ENCODE measurements around the gene FBXL20.

DNA sequence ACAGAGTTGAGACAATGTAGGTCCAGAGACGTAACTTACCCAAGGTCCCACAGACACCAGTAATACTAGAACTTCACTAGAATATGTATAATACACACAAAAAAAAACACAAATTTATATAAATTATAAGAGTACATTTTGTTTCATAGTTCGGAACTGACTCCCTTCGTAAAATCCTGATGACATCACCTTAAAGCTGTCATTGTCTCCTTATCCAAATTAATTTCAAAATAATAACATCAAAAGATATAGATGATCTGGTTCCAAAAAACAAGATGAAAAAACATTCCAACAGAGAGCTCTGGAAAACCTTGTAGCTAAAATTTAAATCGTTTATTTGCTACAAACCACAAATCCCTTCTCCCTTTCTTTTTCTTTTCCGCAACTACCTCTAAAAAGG, 10.0 kb downstream of the FBXL20 start:
- TF ChIP-seq HCFC1 (IDR thresholded peaks at IDR 0.05; ENCODE audit: low read length), result no peak
- TF ChIP-seq ZZZ3 (IDR thresholded peaks at IDR 0.05; ENCODE audit: control insufficient read depth, insufficient read length, low read depth), result no peak
- no peak for TF ChIP-seq E4F1 (IDR thresholded peaks at IDR 0.05; ENCODE audit: borderline replicate concordance, partially characterized antibody)
- TF ChIP-seq, protein P1, sequence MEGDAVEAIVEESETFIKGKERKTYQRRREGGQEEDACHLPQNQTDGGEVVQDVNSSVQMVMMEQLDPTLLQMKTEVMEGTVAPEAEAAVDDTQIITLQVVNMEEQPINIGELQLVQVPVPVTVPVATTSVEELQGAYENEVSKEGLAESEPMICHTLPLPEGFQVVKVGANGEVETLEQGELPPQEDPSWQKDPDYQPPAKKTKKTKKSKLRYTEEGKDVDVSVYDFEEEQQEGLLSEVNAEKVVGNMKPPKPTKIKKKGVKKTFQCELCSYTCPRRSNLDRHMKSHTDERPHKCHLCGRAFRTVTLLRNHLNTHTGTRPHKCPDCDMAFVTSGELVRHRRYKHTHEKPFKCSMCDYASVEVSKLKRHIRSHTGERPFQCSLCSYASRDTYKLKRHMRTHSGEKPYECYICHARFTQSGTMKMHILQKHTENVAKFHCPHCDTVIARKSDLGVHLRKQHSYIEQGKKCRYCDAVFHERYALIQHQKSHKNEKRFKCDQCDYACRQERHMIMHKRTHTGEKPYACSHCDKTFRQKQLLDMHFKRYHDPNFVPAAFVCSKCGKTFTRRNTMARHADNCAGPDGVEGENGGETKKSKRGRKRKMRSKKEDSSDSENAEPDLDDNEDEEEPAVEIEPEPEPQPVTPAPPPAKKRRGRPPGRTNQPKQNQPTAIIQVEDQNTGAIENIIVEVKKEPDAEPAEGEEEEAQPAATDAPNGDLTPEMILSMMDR (IDR thresholded peaks at IDR 0.05 in 2 of 3, conservative IDR thresholded peaks at IDR 0.05 in 1 of 3; ENCODE audit: control insufficient read depth in 2 of 3, extremely low read depth in 1 of 3, insufficient read depth in 1 of 3, low read depth in 3 of 3, low read length in 3 of 3), result no peak
- TF ChIP-seq E2F8 (IDR thresholded peaks at IDR 0.05; ENCODE audit: low read depth, partially characterized antibody), result no peak
- TF ChIP-seq NFYA (IDR thresholded peaks at IDR 0.05; ENCODE audit: borderline replicate concordance, low read depth, low read length), result no peak
- TF ChIP-seq, protein P2, sequence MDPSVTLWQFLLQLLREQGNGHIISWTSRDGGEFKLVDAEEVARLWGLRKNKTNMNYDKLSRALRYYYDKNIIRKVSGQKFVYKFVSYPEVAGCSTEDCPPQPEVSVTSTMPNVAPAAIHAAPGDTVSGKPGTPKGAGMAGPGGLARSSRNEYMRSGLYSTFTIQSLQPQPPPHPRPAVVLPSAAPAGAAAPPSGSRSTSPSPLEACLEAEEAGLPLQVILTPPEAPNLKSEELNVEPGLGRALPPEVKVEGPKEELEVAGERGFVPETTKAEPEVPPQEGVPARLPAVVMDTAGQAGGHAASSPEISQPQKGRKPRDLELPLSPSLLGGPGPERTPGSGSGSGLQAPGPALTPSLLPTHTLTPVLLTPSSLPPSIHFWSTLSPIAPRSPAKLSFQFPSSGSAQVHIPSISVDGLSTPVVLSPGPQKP (IDR thresholded peaks at IDR 0.05; ENCODE audit: low read depth, low read length), result no peak
- no peak for TF ChIP-seq NR2C1 (IDR thresholded peaks at IDR 0.05)
- no peak for TF ChIP-seq SUPT20H (IDR thresholded peaks at IDR 0.05; ENCODE audit: borderline replicate concordance, control insufficient read depth, low read depth, low read length)
- TF ChIP-seq JUND (IDR thresholded peaks at IDR 0.05; ENCODE audit: low read depth, low read length), result no peak
- TF ChIP-seq, protein P3, sequence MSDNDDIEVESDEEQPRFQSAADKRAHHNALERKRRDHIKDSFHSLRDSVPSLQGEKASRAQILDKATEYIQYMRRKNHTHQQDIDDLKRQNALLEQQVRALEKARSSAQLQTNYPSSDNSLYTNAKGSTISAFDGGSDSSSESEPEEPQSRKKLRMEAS (IDR thresholded peaks at IDR 0.05; ENCODE audit: low read depth, low read length), result no peak
- no peak for TF ChIP-seq GABPA (IDR thresholded peaks at IDR 0.05; ENCODE audit: low read depth)

Data from GM12878 (cell line).